ENCODE data around the gene ARHGEF40. TPM values are rescaled to one million over a fixed set of nuclear protein-coding genes. Genes with fewer than 3 reads are reported as not detected.

Gene ARHGEF40
- polyA plus RNA-seq, 1 experiment = 40.7 TPM

DNA sequence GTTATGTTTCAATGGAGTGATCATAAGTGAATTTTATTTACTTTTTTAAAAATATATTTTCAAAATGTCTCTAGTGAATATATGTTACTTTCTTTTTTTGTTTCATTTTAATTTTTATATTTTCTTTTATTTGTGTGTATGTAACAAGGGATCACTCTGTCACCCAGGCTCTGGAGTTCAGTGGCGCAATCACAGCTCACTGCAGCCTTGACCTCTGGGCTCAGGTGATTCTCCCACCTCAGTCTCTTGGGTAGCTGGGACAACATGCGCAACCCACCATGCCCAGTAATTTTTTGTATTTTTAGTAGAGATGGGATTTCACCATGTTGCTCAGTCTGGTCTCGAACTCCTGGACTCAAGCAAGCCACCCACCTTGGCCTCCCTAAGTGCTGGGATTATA lies 48.8 kb downstream of the ARHGEF40 start:
- ChIA-PET CTCF (interaction anchor here (1.2 kb wide), 1 partner anchor 15 kb away, joined by 7 read pairs; no protein-coding TSS in a partner anchor), POLR2A (no interaction called here)
- Histone ChIP-seq H3K27ac (ENCODE audit: low read depth, low read length) (no peak overlapping the region), H3K4me3 (ENCODE audit: low read depth, low read length) (no peak overlapping the region), H3K27me3 (ENCODE audit: control insufficient read depth, insufficient read depth, low read length) (peaks cover 5% of the 10 kb centered on the region), H3K9me3 (ENCODE audit: control insufficient read depth, insufficient read depth, low read length) (no peaks in the 10 kb centered on the region)
- TF ChIP-seq, protein P1, sequence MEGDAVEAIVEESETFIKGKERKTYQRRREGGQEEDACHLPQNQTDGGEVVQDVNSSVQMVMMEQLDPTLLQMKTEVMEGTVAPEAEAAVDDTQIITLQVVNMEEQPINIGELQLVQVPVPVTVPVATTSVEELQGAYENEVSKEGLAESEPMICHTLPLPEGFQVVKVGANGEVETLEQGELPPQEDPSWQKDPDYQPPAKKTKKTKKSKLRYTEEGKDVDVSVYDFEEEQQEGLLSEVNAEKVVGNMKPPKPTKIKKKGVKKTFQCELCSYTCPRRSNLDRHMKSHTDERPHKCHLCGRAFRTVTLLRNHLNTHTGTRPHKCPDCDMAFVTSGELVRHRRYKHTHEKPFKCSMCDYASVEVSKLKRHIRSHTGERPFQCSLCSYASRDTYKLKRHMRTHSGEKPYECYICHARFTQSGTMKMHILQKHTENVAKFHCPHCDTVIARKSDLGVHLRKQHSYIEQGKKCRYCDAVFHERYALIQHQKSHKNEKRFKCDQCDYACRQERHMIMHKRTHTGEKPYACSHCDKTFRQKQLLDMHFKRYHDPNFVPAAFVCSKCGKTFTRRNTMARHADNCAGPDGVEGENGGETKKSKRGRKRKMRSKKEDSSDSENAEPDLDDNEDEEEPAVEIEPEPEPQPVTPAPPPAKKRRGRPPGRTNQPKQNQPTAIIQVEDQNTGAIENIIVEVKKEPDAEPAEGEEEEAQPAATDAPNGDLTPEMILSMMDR (IDR thresholded peaks at IDR 0.05; ENCODE audit: low read depth, low read length) = no peak
- no peak for DNase-seq (ENCODE audit: low read depth, low spot score)

DNA sequence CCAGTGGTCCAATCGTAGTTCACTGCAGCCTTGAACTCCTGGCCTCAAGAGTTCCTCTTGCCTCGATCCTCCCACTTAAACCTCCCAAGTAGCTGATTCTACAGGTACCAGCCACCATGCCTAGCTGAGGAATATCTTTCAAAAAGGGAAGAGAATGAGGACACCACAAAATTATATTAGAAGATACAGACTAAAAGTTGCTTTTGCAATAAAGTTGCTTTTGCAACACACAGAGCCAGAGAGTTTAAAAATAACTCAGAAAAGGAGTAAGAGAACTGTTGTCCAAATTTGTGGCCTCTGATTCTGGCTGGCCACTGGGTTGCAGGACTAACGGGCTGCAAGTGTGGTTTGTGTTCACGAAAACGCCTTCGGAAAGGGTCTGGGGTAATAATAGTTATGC lies 50.6 kb downstream of the ARHGEF40 start:
- Histone ChIP-seq H3K27ac (ENCODE audit: low read depth, low read length) (no peak overlapping the region), H3K4me3 (ENCODE audit: low read depth, low read length) (no peak overlapping the region), H3K9me3 (ENCODE audit: control insufficient read depth, insufficient read depth, low read length) (no peaks in the 10 kb centered on the region), H3K27me3 (ENCODE audit: control insufficient read depth, insufficient read depth, low read length) (peaks cover 7% of the 10 kb centered on the region)
- POLR2A ChIA-PET = no interaction called here
- CTCF ChIA-PET = no interaction called here
- TF ChIP-seq, protein P1 (IDR thresholded peaks at IDR 0.05; ENCODE audit: low read depth, low read length) = no peak
- DNase-seq (ENCODE audit: low read depth, low spot score) = no peak

DNA sequence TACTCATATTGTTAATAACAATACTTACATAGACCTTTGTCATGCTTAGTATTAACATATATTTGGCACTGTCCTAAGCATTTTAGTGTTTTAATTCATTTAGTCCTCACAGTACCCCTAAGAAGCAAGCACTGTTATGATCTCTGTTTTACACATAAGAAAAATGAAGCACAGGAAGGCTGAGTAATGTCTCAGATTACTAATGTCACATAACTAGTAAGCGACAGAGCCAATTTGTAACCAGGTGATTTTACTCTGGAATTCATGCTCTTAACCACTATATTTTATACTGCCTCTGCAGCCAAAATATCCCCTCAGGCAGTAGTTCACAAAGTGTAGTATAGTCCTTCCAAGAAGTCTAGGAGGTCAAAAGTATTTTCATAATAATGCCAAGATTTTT lies 51.0 kb downstream of the ARHGEF40 start:
- ChIA-PET POLR2A (no interaction called here), CTCF (no interaction called here)
- H3K4me3 ChIP-seq (ENCODE audit: low read depth, low read length) = no peak overlapping the region
- DNase-seq (ENCODE audit: low read depth, low spot score) = no peak
- TF ChIP-seq, protein P1 (IDR thresholded peaks at IDR 0.05; ENCODE audit: low read depth, low read length) = no peak
- H3K9me3 ChIP-seq (ENCODE audit: control insufficient read depth, insufficient read depth, low read length) = no peaks in the 10 kb centered on the region
- no peak overlapping the region for H3K27ac ChIP-seq (ENCODE audit: low read depth, low read length)
- H3K27me3 ChIP-seq (ENCODE audit: control insufficient read depth, insufficient read depth, low read length) = peaks cover 7% of the 10 kb centered on the region

DNA sequence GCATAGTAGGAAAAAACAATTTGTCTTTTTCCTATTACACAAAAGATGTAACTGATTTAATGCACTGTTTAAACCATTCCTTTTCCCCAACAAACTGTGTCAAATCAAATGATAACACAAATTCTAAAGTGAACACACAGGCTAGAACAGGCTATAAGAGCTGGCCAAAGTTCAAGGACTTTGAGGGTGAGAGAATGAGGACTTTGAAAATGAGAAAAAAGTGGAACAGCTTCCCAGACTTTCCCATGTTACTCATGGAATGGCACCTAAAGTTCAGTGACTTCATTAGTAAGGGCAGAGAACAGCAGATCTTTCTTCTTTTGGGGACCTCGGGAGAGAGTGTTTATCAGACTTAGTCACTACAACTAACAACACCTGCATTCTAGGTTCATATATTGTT lies 53.3 kb downstream of the ARHGEF40 start:
- H3K27ac ChIP-seq (ENCODE audit: low read depth, low read length) = no peak overlapping the region
- ChIA-PET POLR2A (no interaction called here), CTCF (interaction anchor here (0.5 to 3.5 kb wide), 6 partner anchors 9 to 251 kb away, joined by 3 to 27 read pairs (median 4); no protein-coding TSS in a partner anchor)
- no peak overlapping the region for H3K4me3 ChIP-seq (ENCODE audit: low read depth, low read length)
- TF ChIP-seq, protein P1 (IDR thresholded peaks at IDR 0.05; ENCODE audit: low read depth, low read length) = no peak
- no peaks in the 10 kb centered on the region for H3K9me3 ChIP-seq (ENCODE audit: control insufficient read depth, insufficient read depth, low read length)
- no peak for DNase-seq (ENCODE audit: low read depth, low spot score)
- peaks cover 10% of the 10 kb centered on the region for H3K27me3 ChIP-seq (ENCODE audit: control insufficient read depth, insufficient read depth, low read length)

DNA sequence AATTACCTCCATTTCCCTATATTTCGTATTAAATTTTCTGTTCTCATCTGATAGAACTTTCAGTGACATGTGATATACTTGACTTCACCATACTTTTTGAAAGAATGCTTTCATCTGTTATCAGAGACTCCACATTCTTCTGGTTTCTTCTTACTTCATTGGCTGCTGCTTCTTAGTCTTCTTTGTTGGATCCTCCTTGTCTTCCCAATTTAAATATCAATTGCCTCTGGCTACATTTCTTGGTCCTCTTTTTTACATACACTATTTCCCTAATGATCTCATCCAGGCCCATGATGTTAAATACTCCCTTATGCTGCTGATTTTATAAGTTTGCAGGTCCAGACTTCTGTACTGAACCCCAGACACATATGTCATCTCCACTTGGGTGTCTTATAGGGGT lies 63.8 kb downstream of the ARHGEF40 start:
- ChIA-PET CTCF (interaction anchor here (5.4 kb wide), 1 partner anchor 119 kb away, joined by 36 read pairs; no protein-coding TSS in a partner anchor), POLR2A (no interaction called here)
- no peak overlapping the region for H3K4me3 ChIP-seq (ENCODE audit: low read depth, low read length)
- H3K27me3 ChIP-seq (ENCODE audit: control insufficient read depth, insufficient read depth, low read length) = peaks cover 2% of the 10 kb centered on the region
- H3K9me3 ChIP-seq (ENCODE audit: control insufficient read depth, insufficient read depth, low read length) = no peaks in the 10 kb centered on the region
- TF ChIP-seq, protein P1 (IDR thresholded peaks at IDR 0.05; ENCODE audit: low read depth, low read length) = no peak
- H3K27ac ChIP-seq (ENCODE audit: low read depth, low read length) = no peak overlapping the region
- no peak for DNase-seq (ENCODE audit: low read depth, low spot score)

Data from AG04450 (cell line).